OCI-LY7 (cell line): Measurements from ENCODE around the gene SLC27A6.

Source experiments
- CTCF ChIP-seq: fragments of 200-600 bp; sonication (generic); conservative IDR thresholded peaks from 2 replicates; pipeline ENCODE4 v1.5.1; 2014; ENCODE audit warnings: mild to moderate bottlenecking, antibody characterized with exemption, low read length, moderate library complexity, mixed read lengths
- EZH2phosphoT487 ChIP-seq: fragments of 200-600 bp; sonication (generic); IDR thresholded peaks from 2 replicates; pipeline ENCODE4 v1.6.1; 2018; ENCODE audit warnings: low read depth, borderline replicate concordance, mild to moderate bottlenecking, mixed run types, antibody characterized with exemption, low read length, moderate library complexity, mixed read lengths

GRCh38 chr5:129022599-129022998 lies 57.3 kb downstream of the SLC27A6 start:
- TF ChIP-seq CTCF (no peak), EZH2phosphoT487 (no peak)
